C4-2B (cell line): ENCODE measurements around the gene TTC23.

Source experiments
- CTCF ChIP-seq: fragments of 450-650 bp; conservative IDR thresholded peaks from 2 replicates; pipeline ENCODE4 v1.5.1; 2017; ENCODE audit warnings: mild to moderate bottlenecking
- ZFX ChIP-seq: fragments of 450-650 bp; IDR thresholded peaks from 2 replicates; pipeline ENCODE4 v1.6.1; 2017

DNA sequence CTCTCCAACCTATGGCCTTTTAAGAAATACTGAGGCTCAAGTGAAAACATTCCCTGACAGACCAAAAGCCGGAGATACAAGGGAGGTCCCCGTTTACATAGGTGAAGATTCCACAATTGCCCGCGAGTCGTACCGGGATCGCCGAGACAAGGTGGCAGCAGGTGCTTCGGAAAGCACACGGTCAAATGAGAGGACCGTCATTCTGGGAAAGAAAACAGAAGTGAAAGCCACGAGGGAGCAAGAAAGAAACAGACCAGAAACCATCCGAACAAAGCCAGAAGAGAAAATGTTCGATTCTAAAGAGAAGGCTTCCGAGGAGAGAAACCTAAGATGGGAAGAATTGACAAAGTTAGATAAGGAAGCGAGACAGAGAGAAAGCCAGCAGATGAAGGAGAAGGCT, 119.7 kb downstream of the TTC23 start:
- no peak for TF ChIP-seq CTCF
- no peak for TF ChIP-seq ZFX
